ENCODE measurements around the gene TSPAN12. TPM values are rescaled to one million over a fixed set of nuclear protein-coding genes. Genes with fewer than 3 reads are reported as not detected.

Gene TSPAN12
- total RNA-seq, 4 donors from 2014 or later, result 6.5 to 21.3 (median 9.1) TPM

GRCh38 chr7:120862987-120863590 is 5.1 kb upstream of the TSPAN12 start:
- no peak for DNase-seq (ENCODE audit: low spot score)

GRCh38 chr7:120860156-120860555 is 2.2 kb upstream of the TSPAN12 start:
- ATAC-seq (ENCODE audit: low FRiP score), result no peak
- no peak for TF ChIP-seq CTCF (IDR thresholded peaks at IDR 0.05)
- no peak for DNase-seq (ENCODE audit: low spot score)

More at GRCh38 chr7:120862987-120863590, 5.1 kb upstream of the TSPAN12 start:
- no peak for ATAC-seq (ENCODE audit: low FRiP score)
- no peak for TF ChIP-seq CTCF (IDR thresholded peaks at IDR 0.05)

GRCh38 chr7:120859459-120859858 is 1.5 kb upstream of the TSPAN12 start:
- no peak for DNase-seq (ENCODE audit: low spot score)
- TF ChIP-seq CTCF (IDR thresholded peaks at IDR 0.05), result no peak
- no peak for ATAC-seq (ENCODE audit: low FRiP score)

- ATAC-seq (ENCODE audit: low FRiP score) (peak; percentile 50), DNase-seq (ENCODE audit: low spot score) (no peak)
- no peak for TF ChIP-seq CTCF (IDR thresholded peaks at IDR 0.05)
These were observed 1.2 kb downstream of the TSPAN12 start for GRCh38 chr7:120856621-120857352.

GRCh38 chr7:120856198-120856597 is 1.7 kb downstream of the TSPAN12 start:
- DNase-seq (ENCODE audit: low spot score), result no peak
- no peak for TF ChIP-seq CTCF (IDR thresholded peaks at IDR 0.05)
- no peak for ATAC-seq (ENCODE audit: low FRiP score)

- DNase-seq (ENCODE audit: low spot score), result no peak
- ATAC-seq (ENCODE audit: low FRiP score), result no peak
- no peak for TF ChIP-seq CTCF (IDR thresholded peaks at IDR 0.05)
These were observed 5.2 kb downstream of the TSPAN12 start for GRCh38 chr7:120852700-120853099.

GRCh38 chr7:120843109-120843508 is 14.8 kb downstream of the TSPAN12 start:
- no peak for TF ChIP-seq CTCF (IDR thresholded peaks at IDR 0.05)
- DNase-seq (ENCODE audit: low spot score) (no peak), ATAC-seq (ENCODE audit: low FRiP score) (no peak)
